Activated B cell treated with CpG ODN at 0.5 μM for 24 hours (primary cell): Measurements from ENCODE around the gene SCFD2. TPM values are rescaled to one million over a fixed set of nuclear protein-coding genes. Genes with fewer than 3 reads are reported as not detected.

Experiments
- ATAC-seq: fragments of 200-7000 bp; cut with Tn5 transposase; one replicate; pipeline ENCODE4 v1.10.0; 2021; ENCODE audit warnings: low read depth, mild to moderate bottlenecking, moderate library complexity
- CTCF ChIA-PET: fragments of 350-600 bp; sonication (Branson Sonifier 250); formaldehyde crosslinking; loops from one replicate; lab custom pipeline; 2021; ENCODE audit warnings: antibody characterized with exemption; lab: Charles Lee
- POLR2A ChIA-PET: fragments of 350-600 bp; sonication (Branson Sonifier 250); formaldehyde crosslinking; loops from one replicate; lab custom pipeline; 2021; ENCODE audit warnings: antibody characterized with exemption; lab: Charles Lee
- DNase-seq: peaks from one replicate; pipeline ENCODE4 v3.0.0; 2022
- H3K27ac Mint-ChIP-seq: one replicate; pipeline ENCODE4 v1.8.0; 2020; ENCODE audit warnings: mixed read lengths
- H3K27me3 Mint-ChIP-seq: one replicate; pipeline ENCODE4 v1.8.0; 2021; ENCODE audit warnings: mixed read lengths
- H3K36me3 Mint-ChIP-seq: one replicate; pipeline ENCODE4 v1.8.0; 2021; ENCODE audit warnings: low read depth, mixed read lengths
- H3K4me1 Mint-ChIP-seq: one replicate; pipeline ENCODE4 v1.8.0; 2021; ENCODE audit warnings: mixed read lengths
- H3K4me3 Mint-ChIP-seq: one replicate; pipeline ENCODE4 v1.8.0; 2020; ENCODE audit warnings: mild to moderate bottlenecking, mixed read lengths
- H3K9me3 Mint-ChIP-seq: one replicate; pipeline ENCODE4 v1.8.0; 2020; ENCODE audit warnings: mixed read lengths
- intact Hi-C: fragments of 100-400 bp; cut with micrococcal nuclease; formaldehyde crosslinking; loops from one replicate; pipeline ENCODE4 v1.15.1; 2024
- total RNA-seq: library from RNA; stranded (reverse); gene quantifications from 2 replicates; pipeline ENCODE4 v1.2.3, GENCODE V29; 2022
- TF ChIP-seq, protein P1 (sequence below): fragments of 200-600 bp; IDR thresholded peaks from one replicate; pipeline ENCODE4 v1.8.0; 2022; ENCODE audit warnings: antibody characterized with exemption, mild to moderate bottlenecking

Gene SCFD2
- total RNA-seq, 1 donor from 2014 or later, result 46.6 TPM

DNA sequence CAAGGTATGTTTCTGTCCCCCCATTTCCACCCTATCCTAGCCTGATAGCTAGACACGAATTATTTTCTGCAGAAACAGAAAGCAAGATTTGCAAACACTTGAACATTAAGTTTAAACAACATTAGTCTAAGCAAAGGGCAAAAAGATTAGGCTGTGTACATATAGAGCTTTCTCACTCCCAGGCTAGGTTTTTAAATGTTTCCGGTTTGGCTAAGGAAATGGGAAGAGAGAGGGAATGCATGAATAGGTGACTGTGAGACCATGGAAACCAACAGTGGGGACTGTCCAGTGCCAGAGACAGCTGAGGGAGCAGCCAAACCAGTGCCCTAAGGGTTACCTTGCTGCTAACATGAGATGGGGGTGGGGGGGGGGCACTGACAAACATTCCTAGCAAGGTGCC, 242.7 kb downstream of the SCFD2 start:
- TF ChIP-seq, protein P1, sequence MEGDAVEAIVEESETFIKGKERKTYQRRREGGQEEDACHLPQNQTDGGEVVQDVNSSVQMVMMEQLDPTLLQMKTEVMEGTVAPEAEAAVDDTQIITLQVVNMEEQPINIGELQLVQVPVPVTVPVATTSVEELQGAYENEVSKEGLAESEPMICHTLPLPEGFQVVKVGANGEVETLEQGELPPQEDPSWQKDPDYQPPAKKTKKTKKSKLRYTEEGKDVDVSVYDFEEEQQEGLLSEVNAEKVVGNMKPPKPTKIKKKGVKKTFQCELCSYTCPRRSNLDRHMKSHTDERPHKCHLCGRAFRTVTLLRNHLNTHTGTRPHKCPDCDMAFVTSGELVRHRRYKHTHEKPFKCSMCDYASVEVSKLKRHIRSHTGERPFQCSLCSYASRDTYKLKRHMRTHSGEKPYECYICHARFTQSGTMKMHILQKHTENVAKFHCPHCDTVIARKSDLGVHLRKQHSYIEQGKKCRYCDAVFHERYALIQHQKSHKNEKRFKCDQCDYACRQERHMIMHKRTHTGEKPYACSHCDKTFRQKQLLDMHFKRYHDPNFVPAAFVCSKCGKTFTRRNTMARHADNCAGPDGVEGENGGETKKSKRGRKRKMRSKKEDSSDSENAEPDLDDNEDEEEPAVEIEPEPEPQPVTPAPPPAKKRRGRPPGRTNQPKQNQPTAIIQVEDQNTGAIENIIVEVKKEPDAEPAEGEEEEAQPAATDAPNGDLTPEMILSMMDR, result no peak
- ATAC-seq, result no peak
- H3K4me1 Mint-ChIP-seq, result no peaks in the 10 kb centered on the region
- H3K27ac Mint-ChIP-seq, result no peak overlapping the region
- no peak overlapping the region for H3K4me3 Mint-ChIP-seq
- CTCF ChIA-PET, result no interaction called here
- peaks cover 9% of the 10 kb centered on the region for H3K36me3 Mint-ChIP-seq
- H3K9me3 Mint-ChIP-seq, result no peaks in the 10 kb centered on the region
- POLR2A ChIA-PET, result no interaction called here
- H3K27me3 Mint-ChIP-seq, result no peaks in the 10 kb centered on the region
- DNase-seq, result no peak
- intact Hi-C loops, result no loop called here

DNA sequence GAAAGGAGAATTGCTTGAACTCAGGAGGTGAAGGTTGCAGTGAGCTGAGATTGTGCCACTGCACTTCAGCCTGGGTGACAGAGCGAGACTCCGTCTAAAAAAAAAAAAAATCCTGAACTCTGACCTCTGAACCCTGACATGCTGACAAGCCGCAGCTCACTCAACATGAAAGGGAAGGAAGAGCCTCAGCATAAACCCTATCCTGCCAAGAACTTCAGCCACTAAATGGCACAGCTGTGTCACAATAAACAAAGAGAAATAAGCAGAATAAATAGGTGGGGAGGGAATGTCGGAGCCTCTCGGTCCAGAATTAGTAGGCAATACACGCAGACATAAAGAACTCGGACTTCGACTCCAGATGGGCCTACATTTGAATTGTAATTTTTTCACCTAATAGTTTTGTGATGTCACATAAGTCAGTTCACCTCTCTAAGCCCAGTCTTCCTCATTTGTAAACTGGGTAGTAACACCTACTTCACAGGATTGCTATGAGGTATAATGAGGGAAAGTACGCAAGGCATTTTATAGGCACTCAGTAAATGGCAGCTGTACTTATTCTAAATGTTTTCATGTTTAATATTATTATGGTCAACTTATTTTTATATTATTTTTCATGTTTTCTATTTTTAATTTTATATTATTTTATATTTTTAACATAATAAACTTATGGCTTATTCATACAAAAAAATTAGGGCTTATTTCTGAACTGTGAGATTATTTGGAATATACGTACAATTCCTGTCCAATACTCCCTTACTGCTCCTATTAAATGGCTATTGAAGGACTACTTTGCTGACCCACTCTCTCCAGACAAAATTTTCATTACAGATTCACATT, 243.4 kb downstream of the SCFD2 start:
- intact Hi-C loops, result no loop called here
- Mint-ChIP-seq H3K9me3 (no peaks in the 10 kb centered on the region), H3K4me3 (no peak overlapping the region), H3K4me1 (no peaks in the 10 kb centered on the region), H3K27me3 (no peaks in the 10 kb centered on the region), H3K27ac (no peak overlapping the region), H3K36me3 (peaks cover 8% of the 10 kb centered on the region)
- ChIA-PET CTCF (no interaction called here), POLR2A (interaction anchor here (0.7 kb wide), 1 partner anchor 19 kb away, joined by 4 read pairs; no protein-coding TSS in a partner anchor)
- DNase-seq (no peak), ATAC-seq (no peak)
- TF ChIP-seq, protein P1, result no peak

DNA sequence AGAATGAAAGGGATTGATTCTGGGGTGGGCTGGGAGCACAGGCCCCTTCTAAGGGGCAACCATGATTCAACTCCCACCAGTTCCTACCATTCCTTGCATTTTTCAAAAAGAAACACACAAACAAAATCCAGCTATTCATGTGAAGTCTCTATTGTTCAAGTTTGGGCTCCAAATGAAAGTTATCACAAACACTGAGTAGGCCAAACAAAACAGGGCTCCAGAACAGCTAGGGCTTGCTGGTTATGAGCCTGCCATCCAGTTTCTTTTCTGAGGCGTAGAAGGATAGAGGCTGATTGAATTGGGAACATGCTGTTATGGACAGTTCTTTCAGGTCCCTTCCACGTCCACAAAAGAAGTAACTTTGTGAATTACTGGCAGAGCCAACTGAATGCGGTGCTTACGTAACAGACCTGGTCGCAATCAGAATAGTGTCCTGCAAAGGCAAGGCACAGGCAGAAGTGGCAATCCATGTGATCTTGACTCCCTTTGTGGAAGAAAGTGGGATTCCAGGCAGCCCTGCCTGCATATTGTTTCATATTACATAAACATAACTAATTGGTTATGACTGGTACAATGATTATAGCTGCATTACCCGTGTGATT, 244.5 kb downstream of the SCFD2 start:
- intact Hi-C loops, result no loop called here
- CTCF ChIA-PET, result no interaction called here
- H3K9me3 Mint-ChIP-seq, result no peaks in the 10 kb centered on the region
- no peak overlapping the region for H3K27ac Mint-ChIP-seq
- POLR2A ChIA-PET, result interaction anchor here (0.7 kb wide), 1 partner anchor 20 kb away, joined by 4 read pairs; no protein-coding TSS in a partner anchor
- no peaks in the 10 kb centered on the region for H3K27me3 Mint-ChIP-seq
- DNase-seq (no peak), ATAC-seq (no peak)
- H3K4me3 Mint-ChIP-seq, result no peak overlapping the region
- H3K4me1 Mint-ChIP-seq, result no peaks in the 10 kb centered on the region
- TF ChIP-seq, protein P1, result no peak
- H3K36me3 Mint-ChIP-seq, result peaks cover 5% of the 10 kb centered on the region

DNA sequence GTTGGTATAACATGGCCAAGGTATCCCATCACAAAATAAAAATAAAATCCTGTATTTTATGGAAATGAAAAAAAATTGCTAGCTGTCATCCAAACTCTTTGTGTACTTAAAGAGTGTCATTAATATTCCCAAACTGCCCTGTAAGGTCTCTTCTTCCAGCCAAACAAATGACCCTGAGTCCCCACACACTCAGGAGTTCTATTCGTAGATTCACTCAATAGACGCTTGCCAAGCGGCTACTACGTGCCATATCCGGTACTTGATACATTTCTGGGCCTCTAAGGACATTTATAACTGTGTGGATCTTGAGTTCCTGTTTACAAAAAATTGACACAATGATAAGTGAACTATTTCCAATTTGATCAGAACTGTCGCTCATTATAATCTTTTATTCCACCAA, 245.1 kb downstream of the SCFD2 start:
- Mint-ChIP-seq H3K27me3 (no peaks in the 10 kb centered on the region), H3K36me3 (peaks cover 5% of the 10 kb centered on the region), H3K9me3 (no peaks in the 10 kb centered on the region), H3K27ac (no peak overlapping the region), H3K4me3 (no peak overlapping the region), H3K4me1 (no peaks in the 10 kb centered on the region)
- TF ChIP-seq, protein P1, result no peak
- DNase-seq (no peak), ATAC-seq (no peak)
- intact Hi-C loops, result no loop called here
- ChIA-PET POLR2A (no interaction called here), CTCF (no interaction called here)

DNA sequence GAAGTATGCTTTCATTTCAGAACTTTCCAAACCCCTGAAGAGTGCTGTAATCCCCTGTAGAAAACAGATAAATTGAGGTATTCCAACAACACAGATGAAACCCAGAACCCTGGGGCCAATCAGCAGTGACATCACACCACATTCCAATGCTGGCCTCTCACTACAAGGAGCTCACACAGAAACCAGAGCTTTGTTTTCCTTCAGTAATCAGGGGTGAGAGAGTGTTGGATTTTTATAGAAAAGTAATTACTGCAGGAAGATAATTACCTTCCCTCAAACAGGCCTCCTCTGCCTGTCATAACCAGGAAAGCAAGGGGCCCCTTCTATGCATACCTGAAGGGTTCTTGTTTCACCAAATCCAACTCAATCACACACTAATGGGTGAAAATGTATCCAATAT, 246.2 kb downstream of the SCFD2 start:
- intact Hi-C loops, result no loop called here
- CTCF ChIA-PET, result no interaction called here
- H3K36me3 Mint-ChIP-seq, result peaks cover 9% of the 10 kb centered on the region

More for the DNA sequence above, 246.2 kb downstream of the SCFD2 start:
- Mint-ChIP-seq H3K4me3 (no peak overlapping the region), H3K9me3 (peaks cover 4% of the 10 kb centered on the region), H3K4me1 (no peaks in the 10 kb centered on the region), H3K27me3 (no peaks in the 10 kb centered on the region), H3K27ac (no peak overlapping the region)
- TF ChIP-seq, protein P1, result no peak
- ATAC-seq (no peak), DNase-seq (no peak)
- POLR2A ChIA-PET, result no interaction called here
